PFSK-1 (cell line): Measurements from ENCODE around the gene NRBP1.

Source experiments
- FOXP2 ChIP-seq: optimal IDR thresholded peaks from 2 replicates; pipeline ENCODE3; 2011; ENCODE audit warnings: borderline replicate concordance, control low read depth, inconsistent platforms; ENCODE audit not compliant: insufficient read depth; ENCODE audit errors: extremely low read length, extremely low read depth
- POLR2AphosphoS5 ChIP-seq: IDR thresholded peaks from 2 replicates; pipeline ENCODE4 v1.6.1; 2012; ENCODE audit warnings: low read depth, mild to moderate bottlenecking, control low read depth, low read length, moderate library complexity
- REST ChIP-seq, 2 experiments: IDR thresholded peaks; 2 replicates each; pipeline versions ENCODE4 v1.6.1 to v1.8.0; 2011 to 2012; ENCODE audit warnings: low read depth in 2 of 2, low read length in 2 of 2, control low read depth in 1 of 2, inconsistent platforms in 1 of 2, mild to moderate bottlenecking in 1 of 2, moderate library complexity in 1 of 2; ENCODE audit not compliant: insufficient read depth in 1 of 2
- SIN3A ChIP-seq: IDR thresholded peaks from 2 replicates; pipeline ENCODE4 v1.6.1; 2012; ENCODE audit warnings: mild to moderate bottlenecking, low read length, moderate library complexity, borderline replicate concordance; ENCODE audit not compliant: insufficient read depth
- TAF1 ChIP-seq: IDR thresholded peaks from 2 replicates; pipeline ENCODE4 v1.6.1; 2012; ENCODE audit warnings: low read length, control low read depth, borderline replicate concordance; ENCODE audit not compliant: insufficient read depth

The NRBP1 gene

GRCh38 chr2:27461118-27461517, 32.7 kb downstream of the NRBP1 start:
- TF ChIP-seq TAF1 (no peak), POLR2AphosphoS5 (no peak), FOXP2 (no peak), SIN3A (no peak), REST (IDR thresholded peaks at IDR 0.05; ENCODE audit: insufficient read depth in 1 of 2, low read depth in 2 of 2, low read length in 2 of 2) (no peak)

- no peak for TF ChIP-seq REST (IDR thresholded peaks at IDR 0.05; ENCODE audit: insufficient read depth in 1 of 2, low read depth in 2 of 2, low read length in 2 of 2)
- no peak for TF ChIP-seq SIN3A
- no peak for TF ChIP-seq FOXP2
- TF ChIP-seq POLR2AphosphoS5, result no peak
- no peak for TF ChIP-seq TAF1
Observed at GRCh38 chr2:27464443-27464842, 36.0 kb downstream of the NRBP1 start.

- TF ChIP-seq SIN3A (no peak), POLR2AphosphoS5 (no peak), TAF1 (no peak), FOXP2 (no peak), REST (IDR thresholded peaks at IDR 0.05; ENCODE audit: insufficient read depth in 1 of 2, low read depth in 2 of 2, low read length in 2 of 2) (no peak)
Observed at GRCh38 chr2:27471961-27472360, 43.5 kb downstream of the NRBP1 start.

GRCh38 chr2:27485496-27485895, 57.1 kb downstream of the NRBP1 start:
- TF ChIP-seq REST (IDR thresholded peaks at IDR 0.05; ENCODE audit: insufficient read depth in 1 of 2, low read depth in 2 of 2, low read length in 2 of 2) (no peak), FOXP2 (no peak), TAF1 (no peak), POLR2AphosphoS5 (no peak), SIN3A (no peak)

- TF ChIP-seq REST (IDR thresholded peaks at IDR 0.05; ENCODE audit: insufficient read depth in 1 of 2, low read depth in 2 of 2, low read length in 2 of 2), result no peak
- no peak for TF ChIP-seq FOXP2
- TF ChIP-seq TAF1, result no peak
- TF ChIP-seq POLR2AphosphoS5, result no peak
- TF ChIP-seq SIN3A, result no peak
Observed at GRCh38 chr2:27489118-27489497, 60.7 kb downstream of the NRBP1 start.
